DOHH2 (cell line): ENCODE results near the gene PCGF3.

ENCODE experiments used
- CTCF ChIP-seq: fragments of 200-600 bp; sonication (generic); IDR thresholded peaks from one replicate; pipeline ENCODE4 v1.5.1; 2014; ENCODE audit warnings: antibody characterized with exemption, mild to moderate bottlenecking, low read depth, low read length; ENCODE audit not compliant: poor library complexity, severe bottlenecking
- EZH2phosphoT487 ChIP-seq: fragments of 200-600 bp; sonication (generic); IDR thresholded peaks from 2 replicates; pipeline ENCODE4 v1.6.1; 2017; ENCODE audit warnings: borderline replicate concordance, mild to moderate bottlenecking, antibody characterized with exemption, low read length, moderate library complexity, mixed read lengths

DNA sequence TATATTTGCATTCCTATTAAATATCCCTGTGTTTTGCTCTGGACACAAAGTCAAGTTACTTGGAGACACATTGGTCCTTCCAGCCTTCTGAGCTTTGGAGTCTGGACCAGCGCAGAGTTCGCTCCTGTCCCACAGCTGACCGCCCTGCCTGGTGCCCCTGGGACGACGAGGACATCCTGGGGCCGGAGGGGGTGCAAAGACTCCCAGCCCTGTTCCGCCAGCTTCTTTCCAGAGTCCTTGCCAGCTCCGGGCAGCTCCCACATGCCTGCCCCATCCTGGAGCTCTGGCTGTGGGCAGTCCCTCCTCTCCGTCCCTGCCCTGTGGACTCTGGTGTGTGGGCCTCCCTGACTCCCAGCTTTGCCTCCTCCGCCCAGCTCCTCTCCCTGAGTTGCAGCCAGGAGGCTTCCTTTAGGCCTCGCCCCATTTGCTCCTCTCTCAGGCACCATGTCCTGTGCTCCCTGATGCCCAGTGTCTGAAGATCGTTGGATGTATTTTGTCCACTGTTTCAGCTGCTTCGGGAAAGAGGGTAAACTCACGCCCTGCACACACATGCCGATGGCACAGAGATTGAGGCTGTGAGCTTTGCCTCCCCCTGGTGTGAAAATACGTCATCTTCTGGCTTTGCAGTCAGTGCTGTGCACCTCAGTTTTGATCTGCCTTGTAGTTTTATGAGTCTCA, 4.9 kb upstream of the PCGF3 start:
- TF ChIP-seq EZH2phosphoT487, result no peak
- TF ChIP-seq CTCF, result no peak
